HuH-7.5 (cell line): ENCODE measurements around the gene RHBDL3.
A peak's percentile ranks its signal among the peaks of the same experiment; 100 is the strongest.
"Not testable (repeated sequence)": the region's sequence is repeated elsewhere in the genome, so short reads cannot be mapped to it uniquely, and the experiment has no call there.

Experiments used
- DNase-seq: peaks from one replicate; pipeline ENCODE4 v3.0.0; 2011; ENCODE audit warnings: low spot score

Gene RHBDL3

GRCh38 chr17:32323811-32324491, 58.3 kb downstream of the RHBDL3 start:
- no peak for DNase-seq

DNA sequence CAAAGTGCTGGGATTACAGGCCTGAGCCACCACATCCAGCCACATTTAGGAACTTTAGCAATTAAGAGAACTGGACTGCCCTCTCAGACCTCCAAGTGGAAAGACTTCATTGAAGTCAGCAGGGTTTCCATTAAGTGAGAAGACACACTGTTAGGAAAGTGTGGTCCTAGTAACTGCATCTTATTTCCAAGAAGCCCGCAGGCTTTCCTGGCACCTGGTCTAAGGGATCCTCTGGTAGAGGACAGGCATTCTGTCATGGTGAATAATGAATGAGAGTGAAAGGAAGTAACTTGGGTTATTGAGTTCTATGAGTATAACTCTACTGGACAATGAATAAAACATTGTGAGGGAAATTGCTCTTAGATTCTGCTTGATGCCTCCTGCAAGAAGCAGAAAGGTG, 62.3 kb downstream of the RHBDL3 start:
- no peak for DNase-seq

GRCh38 chr17:32330147-32330546, 64.5 kb downstream of the RHBDL3 start:
- no peak for DNase-seq

- DNase-seq: no peak
Measured at GRCh38 chr17:32331243-32332040, 65.8 kb downstream of the RHBDL3 start.

DNA sequence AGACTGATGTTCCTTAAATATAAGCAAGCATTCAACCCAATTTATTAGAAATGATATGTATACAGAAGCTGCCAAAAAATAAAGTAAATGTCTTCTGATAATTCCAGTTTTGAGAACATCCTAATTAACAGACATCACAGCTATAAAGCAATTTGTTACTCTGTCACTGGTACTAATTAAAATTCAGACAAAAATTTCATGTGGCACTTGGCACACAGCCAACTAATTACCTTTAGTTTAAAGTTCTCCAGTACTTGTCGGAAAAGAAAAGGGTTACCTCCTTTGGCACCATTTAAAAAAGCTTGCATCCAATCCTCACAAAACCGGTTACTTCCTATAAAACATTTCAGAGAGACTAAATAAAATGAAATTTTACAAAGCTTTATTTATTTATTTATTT, 67.6 kb downstream of the RHBDL3 start:
- DNase-seq: no peak

GRCh38 chr17:32335046-32335445, 69.4 kb downstream of the RHBDL3 start:
- DNase-seq: no peak

- no peak for DNase-seq
Measured at GRCh38 chr17:32335687-32336086, 70.1 kb downstream of the RHBDL3 start.

DNA sequence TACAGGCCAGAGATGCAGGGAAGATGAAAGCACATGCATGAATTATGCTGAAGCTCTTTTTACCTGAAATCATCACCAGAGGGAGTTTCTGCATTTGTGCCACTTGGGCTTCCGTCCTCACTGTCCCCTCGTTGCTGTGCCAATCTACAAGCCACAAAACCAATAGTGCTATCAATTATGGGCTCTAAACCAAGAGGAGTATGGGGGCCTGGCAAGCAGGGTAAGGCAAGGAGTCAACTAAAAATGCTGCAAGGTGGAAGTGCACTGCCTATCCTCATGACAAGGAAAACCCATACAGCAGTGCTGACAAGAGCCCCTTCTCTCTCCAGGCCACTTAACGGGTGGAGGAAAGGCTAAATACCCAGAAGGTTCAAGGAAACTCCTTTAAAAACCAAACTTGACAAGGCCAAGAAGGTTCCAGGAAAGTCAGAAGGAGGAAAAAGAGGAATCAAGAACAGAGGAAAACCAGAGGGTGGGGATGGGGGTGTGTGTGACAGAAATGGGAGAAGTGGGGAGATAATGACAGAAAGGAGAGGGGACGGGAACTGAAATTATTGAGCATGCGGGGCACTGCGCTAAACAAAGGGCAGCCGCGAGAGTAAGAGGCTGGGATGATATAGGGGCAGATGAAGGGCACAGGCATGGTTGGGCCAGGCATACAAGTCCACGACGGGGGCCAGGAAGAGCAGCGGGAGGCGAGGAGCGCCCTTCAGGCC, 75.7 kb downstream of the RHBDL3 start:
- DNase-seq: no peak

GRCh38 chr17:32341857-32342602, 76.4 kb downstream of the RHBDL3 start, which contains the start of gene C17orf75:
Gene C17orf75, minus strand, starts transcription at chr17:32342173. Its CDS starts 34 bp downstream, at chr17:32342139.
- DNase-seq: peak; percentile 51

GRCh38 chr17:32342603-32343325, 77.1 kb downstream of the RHBDL3 start:
- no peak for DNase-seq

- DNase-seq: no peak
Measured at GRCh38 chr17:32345951-32346600, 80.4 kb downstream of the RHBDL3 start.

- DNase-seq: no peak
Measured at GRCh38 chr17:32348483-32348800, 82.8 kb downstream of the RHBDL3 start.

DNA sequence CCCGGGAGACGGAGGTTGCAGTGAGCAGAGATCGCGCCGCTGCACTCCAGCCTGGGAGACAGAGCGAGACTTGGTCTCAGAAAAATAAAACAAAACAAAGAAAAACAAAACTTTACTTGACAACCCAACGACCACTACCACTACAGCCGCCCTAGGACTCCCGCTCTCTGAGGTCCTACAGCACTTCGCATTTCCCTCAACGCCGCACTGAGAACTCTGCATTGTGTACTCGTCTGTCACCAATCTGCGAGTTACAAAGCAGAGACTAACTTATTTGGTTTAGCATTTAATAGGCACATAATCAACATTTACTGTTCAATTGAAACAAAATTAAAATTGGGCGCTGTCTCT, 83.8 kb downstream of the RHBDL3 start:
- DNase-seq: no peak

GRCh38 chr17:32349854-32350665, 84.4 kb downstream of the RHBDL3 start, which contains the start of gene ZNF207:
Gene ZNF207, plus strand, starts transcription at chr17:32350157. Its CDS starts 129 bp downstream, at chr17:32350286.
- peak; percentile 52 for DNase-seq

- DNase-seq: no peak
Measured at GRCh38 chr17:32350666-32351418, 85.2 kb downstream of the RHBDL3 start.

GRCh38 chr17:32352734-32353133, 87.1 kb downstream of the RHBDL3 start:
- DNase-seq: not testable (repeated sequence)

DNA sequence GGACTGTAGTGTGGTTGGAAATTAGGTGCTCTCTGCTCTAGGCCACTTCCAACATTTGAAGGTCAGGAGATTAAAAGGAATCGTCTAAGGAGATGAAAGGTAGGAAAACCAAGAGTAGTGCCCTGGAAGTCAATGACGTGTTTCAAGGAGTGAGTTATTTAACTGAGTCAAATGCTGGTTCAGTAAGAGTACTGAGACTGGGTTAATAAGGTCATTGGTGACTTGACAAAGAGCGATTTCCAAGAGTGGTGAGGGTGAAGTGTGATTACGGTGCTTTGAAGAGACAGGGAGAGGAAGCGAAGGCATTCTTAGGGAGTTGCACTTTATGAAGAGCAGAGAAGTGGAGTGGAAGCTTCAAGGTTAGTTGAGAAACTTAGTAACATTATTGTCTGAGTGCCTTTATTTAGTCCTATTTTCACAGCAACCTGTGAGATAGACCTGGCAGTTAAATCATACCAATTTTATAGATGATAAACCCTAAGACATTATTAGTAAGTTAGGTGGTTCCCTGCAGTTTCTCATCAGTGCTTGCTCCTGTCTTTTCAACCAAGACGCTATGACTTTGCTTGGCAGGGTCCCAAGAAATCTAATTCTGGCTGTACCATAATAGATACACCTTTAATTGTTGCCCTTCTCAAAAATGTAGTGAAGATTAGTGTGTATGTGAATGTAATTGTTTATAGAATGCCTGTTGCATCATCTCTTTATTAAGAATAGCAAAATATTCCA, 90.2 kb downstream of the RHBDL3 start:
- no peak for DNase-seq

GRCh38 chr17:32356378-32356743, 90.7 kb downstream of the RHBDL3 start:
- DNase-seq: no peak

- DNase-seq: no peak
Measured at GRCh38 chr17:32356750-32357149, 91.1 kb downstream of the RHBDL3 start.
